ENCODE data around the gene EEA1.
A peak's percentile ranks its signal among the peaks of the same experiment; 100 is the strongest.

EEA1 gene

DNA sequence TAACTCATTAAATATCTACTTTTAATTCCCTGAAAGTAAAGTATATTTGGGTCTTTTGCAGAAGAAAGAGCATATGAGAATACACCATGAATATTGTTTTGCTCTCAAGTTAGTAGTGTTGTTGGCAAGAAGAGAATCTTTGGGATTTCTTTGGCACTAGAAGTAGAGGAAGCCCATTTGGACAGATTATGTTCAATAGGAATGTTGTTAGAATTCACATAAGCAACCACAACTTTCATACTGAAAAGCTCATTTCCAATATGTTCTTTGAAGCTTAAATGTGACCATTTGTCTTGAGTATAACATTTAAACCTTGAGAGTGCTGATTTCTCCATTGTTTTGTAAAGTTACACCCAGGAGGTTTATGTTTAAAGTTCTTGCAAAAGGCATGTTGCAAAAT is 188.7 kb downstream of the EEA1 start:
- DNase-seq: no peak

DNA sequence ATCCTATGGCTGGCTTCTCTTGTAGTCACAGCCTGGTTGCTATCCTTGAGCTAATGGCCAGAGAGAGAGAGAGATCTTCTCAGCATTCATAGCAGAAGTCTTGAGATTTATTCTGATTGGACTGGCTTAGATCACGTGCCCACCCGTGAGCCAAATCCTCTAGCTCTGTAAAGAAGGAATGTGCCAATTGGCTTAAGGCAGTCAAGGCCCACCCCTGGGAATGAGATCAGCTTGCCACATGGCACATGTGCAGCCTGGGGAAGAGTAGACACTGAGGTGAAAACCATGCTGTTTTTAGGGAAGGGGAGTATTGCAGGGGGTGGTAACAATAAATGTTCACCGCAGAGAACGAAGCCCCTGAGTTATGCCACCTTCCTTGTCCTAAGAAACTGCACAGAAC is 190.0 kb downstream of the EEA1 start:
- DNase-seq: no peak

DNA sequence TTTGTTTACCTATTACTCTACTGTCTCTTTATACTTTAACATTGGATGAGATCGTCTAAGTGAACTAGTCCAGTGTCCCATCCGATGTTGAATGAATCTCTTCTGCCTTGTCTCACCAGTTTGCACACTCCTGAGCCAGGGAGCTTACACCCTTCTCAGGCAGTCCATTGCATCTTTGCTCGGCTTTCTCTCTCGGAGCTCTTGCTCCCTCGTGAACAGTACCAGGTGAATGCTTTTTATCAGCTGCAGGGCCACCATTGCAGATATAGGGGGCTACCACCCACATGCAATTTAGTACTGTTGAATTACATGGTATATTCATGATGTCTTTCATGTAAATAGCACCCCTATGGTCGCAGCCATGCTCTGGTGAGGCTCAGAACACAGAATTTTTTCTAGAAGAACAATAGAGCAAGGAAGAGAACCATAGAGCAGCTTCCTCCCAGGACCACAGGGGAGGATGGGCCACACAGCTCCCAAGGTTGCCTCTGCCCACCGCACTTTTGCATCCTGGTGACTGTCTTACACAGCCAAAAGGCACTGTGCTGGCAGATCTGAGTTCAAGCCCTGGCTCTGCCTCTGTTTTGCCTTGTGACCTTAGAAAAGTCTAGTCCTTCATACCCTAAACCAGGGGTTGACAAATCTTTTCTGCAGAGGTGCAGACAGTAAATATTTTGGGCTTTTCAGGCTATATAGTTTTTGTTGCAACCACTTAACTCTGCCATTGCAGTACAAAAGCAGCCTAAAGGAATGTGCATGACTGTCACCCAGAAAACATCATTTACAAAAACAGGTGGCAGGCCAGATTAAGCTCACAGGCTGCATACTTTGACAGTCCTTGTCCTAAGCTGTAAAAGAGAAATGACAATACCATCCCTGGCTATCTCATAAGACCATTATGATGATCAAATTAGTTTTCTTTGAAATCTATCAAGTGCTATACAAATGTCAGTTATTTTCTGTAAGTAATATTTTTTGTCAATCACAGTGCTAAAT is 190.9 kb downstream of the EEA1 start:
- DNase-seq: no peak

DNA sequence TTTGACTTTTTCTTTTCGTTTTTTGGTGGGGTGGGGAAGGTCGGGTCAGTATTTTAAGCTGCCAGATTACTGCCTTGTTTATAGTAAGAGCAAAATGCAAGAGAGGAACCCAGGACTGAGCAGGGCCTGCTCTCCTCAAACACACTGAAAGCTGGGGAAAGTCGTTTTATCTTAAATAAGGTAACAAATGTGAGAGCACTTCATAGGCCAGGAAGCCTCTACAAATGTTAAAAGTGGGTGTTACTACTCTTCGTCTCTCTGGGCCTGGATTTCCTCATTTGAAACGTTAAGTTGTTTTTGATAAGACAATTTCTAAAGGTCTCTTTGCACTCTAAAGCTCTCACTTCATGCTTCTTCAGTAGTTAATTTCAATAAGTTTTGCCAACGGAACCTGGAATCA is 192.5 kb downstream of the EEA1 start:
- DNase-seq: no peak

DNA sequence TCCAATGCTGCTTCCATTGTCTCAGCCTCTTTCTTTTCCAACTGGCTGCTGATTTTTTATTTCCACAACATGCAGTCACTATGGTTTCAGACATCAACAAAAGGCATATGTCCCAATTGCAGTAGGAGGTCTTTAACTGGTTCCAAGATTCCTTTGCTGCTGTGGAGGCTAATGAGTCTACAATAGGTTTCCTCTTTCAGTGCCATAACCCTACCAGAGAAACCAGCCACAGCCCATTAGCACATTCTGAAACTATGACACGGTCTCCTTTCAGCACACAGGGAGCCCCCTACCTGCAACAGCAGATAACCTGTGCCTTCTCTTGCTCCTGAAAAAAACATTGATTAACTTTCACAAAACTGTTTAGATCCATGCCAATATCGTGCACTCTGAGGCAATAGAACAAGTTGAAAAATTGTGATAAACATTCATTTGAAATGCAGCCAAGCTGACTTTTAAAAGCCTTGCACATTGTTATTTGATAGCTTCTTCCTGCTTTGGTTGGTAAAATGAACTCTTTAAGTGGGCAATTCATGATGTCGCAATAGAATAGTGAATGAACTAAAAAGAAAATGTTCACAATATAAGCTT is 193.9 kb downstream of the EEA1 start:
- DNase-seq: peak; percentile 94

DNA sequence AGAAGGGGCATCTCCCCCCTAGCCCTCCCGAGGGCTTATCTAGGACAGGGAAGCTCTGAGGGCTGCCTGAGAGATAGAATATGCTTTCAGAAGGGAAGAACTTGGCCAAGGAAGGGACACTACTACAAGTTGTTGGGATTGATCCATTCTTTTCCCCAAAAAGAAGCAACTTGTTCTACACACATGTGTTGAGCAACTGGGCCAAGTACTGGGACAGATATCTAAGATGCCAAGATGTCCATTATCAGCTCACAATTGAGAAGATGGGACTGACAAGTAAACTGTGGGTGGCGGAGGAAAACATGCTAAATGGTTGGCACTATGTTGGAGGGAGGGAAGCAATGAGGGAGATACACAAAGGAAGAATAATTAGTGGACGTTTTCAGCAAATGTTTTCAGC is 195.4 kb downstream of the EEA1 start:
- DNase-seq: no peak

DNA sequence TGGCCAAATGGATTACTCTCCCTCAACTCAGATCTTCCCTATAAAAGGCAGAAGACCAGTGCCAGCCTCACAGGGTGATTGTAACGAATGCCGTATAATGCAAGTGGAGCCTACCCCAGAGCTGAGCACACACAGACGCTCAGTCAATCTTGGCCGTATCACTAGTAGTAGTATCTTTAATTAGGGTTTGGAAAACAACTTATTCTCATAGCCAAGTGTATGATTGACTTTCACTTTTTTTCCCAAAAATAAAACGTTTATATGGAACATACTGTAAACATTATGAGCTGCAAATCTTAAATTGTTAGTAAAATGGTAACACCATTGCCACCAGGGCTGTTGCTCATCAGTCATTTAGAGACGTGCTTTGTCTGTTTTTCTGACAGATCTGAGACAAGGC is 195.9 kb downstream of the EEA1 start:
- DNase-seq: no peak

DNA sequence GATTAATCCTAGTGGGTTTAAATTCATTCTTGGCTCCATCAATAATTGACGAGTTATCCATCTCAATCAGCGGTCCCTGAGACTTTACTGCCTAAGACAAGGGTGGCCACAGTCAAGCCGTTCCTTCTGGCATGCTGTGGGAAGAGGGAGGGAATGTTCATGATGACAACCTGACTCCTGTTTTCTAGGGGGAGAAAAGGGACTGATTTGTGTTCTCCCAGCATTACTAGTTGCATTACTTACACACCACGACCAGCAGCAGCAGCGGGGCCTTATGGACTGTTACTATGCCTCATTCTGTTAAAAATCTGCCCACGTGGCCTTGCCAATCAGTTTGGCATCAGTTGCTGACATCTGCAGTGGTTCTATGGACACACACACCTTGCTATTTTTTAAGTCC is 196.4 kb downstream of the EEA1 start:
- DNase-seq: no peak

DNA sequence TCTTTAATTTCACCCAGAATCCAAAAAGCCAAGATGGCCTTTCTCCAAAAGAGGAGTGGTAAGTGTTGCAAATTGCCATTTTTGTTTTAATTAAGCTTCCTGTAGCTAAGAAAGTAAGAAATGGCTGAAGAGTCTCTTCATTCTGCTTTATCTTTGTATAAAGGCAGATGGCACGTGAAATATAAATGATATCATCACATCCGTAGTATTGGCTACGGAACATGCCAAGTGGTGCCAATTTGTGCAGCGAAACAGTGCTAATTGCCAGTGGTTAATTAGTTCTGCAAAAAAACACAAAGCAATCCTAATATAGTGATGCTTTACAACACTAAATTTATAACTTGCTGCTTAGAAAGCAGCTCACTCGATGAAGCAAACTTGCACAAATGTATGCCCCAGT is 196.9 kb downstream of the EEA1 start:
- no peak for DNase-seq

DNA sequence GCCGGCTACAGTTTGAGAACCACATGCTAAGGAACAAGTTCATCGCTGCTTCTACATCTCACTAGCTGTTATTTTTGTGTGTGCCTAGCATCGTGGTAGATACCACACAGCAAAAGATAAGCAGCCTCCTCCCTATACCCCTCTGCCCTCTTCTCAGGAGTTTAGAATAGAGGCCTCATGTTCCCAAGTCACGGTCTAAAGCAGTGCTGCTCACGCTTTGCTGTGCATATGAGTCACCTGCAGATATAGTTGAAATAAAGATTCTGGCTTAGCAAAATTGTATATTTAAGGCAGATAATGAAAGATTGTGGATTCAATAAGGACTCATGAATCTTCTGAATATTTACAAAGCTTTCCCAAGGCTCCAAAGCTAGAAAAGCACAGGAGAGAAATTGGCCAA is 198.3 kb downstream of the EEA1 start:
- DNase-seq: no peak

DNA sequence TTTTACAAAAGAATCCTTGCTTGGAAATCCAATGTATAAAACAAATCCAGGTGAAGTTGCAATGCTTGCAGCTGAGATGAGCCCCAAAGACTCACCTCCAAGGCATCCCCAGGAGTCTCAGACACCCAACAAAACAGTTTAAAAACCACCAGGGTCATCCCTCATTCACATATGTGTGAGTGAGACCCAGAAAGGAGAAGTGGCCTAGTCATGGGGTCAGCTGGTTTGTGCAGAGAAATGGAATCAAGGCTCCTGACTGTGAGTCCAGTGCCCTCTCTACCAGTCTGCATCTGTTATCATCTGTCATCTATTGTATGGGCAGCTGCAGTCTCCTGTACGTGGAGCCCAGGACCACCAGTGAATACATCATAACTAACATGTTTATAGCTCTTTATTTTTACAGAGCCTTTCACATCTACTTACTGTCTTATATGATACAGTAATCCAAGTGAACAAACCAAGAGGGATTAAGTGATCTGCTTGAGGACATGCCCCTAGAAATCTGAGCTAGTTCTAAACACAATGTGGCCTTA is 199.3 kb downstream of the EEA1 start:
- DNase-seq: no peak

DNA sequence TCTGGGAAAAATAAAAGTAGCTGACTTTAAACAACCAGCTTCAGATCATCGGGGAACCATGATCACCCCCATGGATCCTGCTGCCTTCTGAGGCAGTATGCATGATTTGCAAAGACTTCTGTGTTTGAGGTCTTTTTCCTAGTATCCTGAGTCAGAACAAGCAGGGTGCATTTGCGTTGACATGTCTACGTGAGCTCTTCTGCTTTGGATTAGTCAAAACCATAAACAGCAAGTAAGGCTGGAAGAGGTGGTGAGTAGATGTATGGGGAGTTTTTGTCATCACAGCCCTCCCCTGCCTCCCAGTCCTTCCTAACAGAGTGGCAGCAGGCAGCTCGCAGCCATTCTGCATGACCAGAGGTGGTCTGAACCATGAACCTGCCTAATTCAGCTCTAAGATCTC is 202.2 kb downstream of the EEA1 start:
- DNase-seq: no peak

DNA sequence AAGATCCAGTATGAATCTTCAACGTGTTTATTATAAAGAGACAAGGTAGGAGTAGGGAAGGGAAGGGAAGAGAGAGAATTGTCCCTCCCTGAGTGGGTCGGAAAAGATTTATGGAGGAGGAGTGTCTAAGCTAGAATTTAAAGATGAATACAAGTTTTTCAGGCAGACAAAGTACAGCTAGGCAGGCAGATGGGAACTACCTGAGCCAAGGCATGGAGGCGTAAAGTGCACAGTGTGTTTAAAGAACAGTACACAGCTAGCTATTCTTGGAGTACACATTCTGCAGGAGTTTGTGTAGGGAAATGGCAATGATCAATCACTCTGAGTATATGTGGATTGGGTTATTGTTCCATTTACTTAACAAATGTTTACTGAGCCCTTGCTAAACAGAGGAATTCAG is 206.2 kb downstream of the EEA1 start:
- DNase-seq: no peak

DNA sequence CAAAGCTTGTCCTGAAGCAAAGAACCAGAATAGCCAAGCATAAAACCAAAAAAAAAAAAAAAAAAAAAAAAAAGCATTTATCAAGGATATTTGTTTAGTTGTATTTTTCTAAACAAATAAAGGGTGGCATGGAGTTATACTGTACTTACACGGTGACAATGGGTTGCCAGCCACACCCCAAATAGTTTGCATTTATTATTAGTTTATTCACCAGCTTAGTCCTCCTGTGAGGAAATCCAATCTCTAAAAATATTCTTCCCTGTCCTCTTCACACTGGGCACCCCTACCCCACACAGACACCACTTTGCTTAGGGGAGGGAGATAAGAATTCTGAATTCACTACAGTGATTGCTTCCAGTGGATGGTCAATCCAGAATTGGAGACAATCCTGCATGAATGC is 207.4 kb downstream of the EEA1 start:
- no peak for DNase-seq

DNA sequence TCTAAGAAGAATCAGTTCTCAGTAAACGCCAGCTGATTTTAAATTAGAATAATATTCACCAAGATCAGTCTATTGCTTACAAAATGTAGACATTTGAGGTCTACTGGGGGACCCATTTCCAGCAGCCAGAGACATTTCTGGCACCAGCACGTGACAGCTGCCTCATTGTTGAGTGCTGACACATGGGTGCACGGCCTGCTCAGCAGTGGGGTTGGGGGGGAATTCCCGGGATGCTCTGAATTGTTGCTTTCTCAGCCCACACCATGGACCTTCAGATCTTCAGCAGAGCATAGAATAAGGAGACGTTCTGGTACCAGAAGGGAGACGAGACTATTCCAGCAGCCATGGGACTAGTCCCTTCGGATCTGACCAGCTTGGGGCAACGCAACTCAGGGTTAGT is 208.0 kb downstream of the EEA1 start:
- no peak for DNase-seq

All from NCI-H2029 treated with DMSO at 0.1 percent for 48 hours (cell line).